ENCODE results near the gene GJD2. TPM values are rescaled to one million over a fixed set of nuclear protein-coding genes. Genes with fewer than 3 reads are reported as not detected.

Gene GJD2
- total RNA-seq, 4 donors from 2014 or later = not detected

DNA sequence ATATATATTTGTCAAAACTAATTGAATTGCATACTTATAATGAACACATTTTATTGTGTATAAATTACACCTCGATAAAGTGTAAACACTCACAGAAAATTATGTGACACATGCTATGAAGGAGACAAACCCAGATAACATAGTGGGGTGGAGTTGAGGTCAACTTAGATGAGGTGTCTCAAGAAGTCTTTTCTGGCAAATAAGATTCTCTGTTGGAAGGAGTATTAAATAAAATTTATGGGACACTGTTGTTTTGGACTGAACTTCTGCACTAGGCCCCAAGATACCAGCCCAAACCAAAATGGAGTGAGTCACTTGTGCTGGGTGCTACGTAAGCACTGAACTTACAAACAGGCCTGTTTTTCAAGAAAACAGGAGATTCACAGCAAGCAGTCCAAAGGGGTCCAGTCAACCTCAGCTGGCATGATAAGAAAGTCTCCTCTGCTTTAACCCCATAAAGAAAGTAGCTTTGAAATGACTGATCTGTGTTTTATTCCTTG lies 21.9 kb upstream of the GJD2 start:
- intact Hi-C loops (cut with DNase I) = no loop called here
- Histone ChIP-seq H3K9me3 (no peaks in the 10 kb centered on the region), H3K4me3 (replicated peaks in 1 of 3) (no peak overlapping the region), H3K4me1 (no peaks in the 10 kb centered on the region), H3K27me3 (no peaks in the 10 kb centered on the region), H3K36me3 (no peaks in the 10 kb centered on the region), H3K27ac (no peak overlapping the region)
- 74 to 93% methylated on average over 2 of the region's 2 CpGs for WGBS, 2 donors
- no peak for DNase-seq
- TF ChIP-seq, protein P1, sequence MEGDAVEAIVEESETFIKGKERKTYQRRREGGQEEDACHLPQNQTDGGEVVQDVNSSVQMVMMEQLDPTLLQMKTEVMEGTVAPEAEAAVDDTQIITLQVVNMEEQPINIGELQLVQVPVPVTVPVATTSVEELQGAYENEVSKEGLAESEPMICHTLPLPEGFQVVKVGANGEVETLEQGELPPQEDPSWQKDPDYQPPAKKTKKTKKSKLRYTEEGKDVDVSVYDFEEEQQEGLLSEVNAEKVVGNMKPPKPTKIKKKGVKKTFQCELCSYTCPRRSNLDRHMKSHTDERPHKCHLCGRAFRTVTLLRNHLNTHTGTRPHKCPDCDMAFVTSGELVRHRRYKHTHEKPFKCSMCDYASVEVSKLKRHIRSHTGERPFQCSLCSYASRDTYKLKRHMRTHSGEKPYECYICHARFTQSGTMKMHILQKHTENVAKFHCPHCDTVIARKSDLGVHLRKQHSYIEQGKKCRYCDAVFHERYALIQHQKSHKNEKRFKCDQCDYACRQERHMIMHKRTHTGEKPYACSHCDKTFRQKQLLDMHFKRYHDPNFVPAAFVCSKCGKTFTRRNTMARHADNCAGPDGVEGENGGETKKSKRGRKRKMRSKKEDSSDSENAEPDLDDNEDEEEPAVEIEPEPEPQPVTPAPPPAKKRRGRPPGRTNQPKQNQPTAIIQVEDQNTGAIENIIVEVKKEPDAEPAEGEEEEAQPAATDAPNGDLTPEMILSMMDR (IDR thresholded peaks at IDR 0.05) = no peak
- no peak for TF ChIP-seq POLR2A (IDR thresholded peaks at IDR 0.05)

DNA sequence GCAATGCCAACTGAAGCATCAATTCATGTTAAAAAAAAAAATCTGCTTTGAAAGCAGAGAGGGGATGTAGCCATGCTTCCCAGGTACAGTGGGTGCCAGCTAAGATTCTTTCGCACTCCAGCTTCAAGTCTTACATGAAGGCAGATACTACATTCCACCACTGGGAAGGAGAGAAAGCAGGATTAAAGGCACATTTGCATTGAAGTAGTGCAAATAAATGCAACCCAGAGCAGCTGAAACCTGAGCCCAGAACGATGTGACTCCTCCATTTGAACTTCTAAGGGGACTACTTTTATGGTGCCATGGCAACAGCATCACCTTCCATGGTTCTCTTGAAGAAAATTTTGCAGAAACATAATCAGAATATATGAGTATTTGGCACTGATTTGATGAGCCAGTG lies 19.1 kb upstream of the GJD2 start:
- intact Hi-C loops (cut with DNase I) = no loop called here
- TF ChIP-seq, protein P1 (IDR thresholded peaks at IDR 0.05) = no peak
- TF ChIP-seq POLR2A (IDR thresholded peaks at IDR 0.05) = no peak
- Histone ChIP-seq H3K36me3 (no peaks in the 10 kb centered on the region), H3K27ac (no peak overlapping the region), H3K4me1 (no peaks in the 10 kb centered on the region), H3K4me3 (replicated peaks in 1 of 3) (no peak overlapping the region), H3K9me3 (no peaks in the 10 kb centered on the region), H3K27me3 (no peaks in the 10 kb centered on the region)
- no peak for DNase-seq
- 19 to 28% methylated on average over 2 of the region's 2 CpGs for WGBS, 2 donors

DNA sequence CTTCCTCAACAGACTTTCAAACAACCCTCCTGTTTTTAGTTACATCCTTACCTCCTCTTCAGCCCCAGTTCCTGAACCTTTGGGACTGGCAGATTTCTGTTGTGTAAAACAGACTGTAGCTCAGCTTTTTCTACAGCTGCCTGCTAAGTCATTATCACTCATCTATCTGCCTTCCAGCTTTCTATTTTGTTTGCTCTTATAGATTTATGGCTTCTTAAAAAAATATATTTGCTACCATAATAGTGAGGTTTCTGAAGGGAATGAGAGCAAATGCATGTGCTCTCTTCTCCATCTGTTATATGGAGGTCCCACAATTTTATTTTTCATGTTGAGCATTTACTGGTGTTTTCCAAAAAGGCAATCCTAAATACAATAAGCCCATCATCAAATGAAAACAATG lies 18.2 kb upstream of the GJD2 start:
- no peaks in the 10 kb centered on the region for H3K4me1 ChIP-seq
- no peaks in the 10 kb centered on the region for H3K9me3 ChIP-seq
- no peak for DNase-seq
- no peaks in the 10 kb centered on the region for H3K36me3 ChIP-seq
- no peak overlapping the region for H3K27ac ChIP-seq
- H3K27me3 ChIP-seq = no peaks in the 10 kb centered on the region
- intact Hi-C loops (cut with DNase I) = no loop called here
- TF ChIP-seq, protein P1 (IDR thresholded peaks at IDR 0.05) = no peak
- TF ChIP-seq POLR2A (IDR thresholded peaks at IDR 0.05) = no peak
- no peak overlapping the region for H3K4me3 ChIP-seq (replicated peaks in 1 of 3)

DNA sequence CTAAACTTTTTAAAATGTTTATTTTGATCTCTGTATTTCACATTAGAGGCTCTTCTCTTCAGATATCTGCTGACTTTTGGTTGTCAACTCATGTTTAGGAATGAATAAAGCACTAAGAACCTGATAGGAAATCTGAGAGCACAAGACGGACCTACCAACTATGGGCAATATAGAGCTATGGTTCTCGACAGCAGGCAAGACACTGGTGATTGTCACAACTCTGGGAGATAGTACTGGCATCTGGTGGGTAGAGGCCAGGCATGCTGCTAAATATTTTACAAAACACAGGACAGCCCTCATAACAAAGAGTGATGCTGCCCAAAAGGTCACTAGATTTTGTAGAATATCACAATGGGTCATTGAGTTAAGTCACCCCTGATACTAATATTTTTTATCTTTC lies 17.5 kb upstream of the GJD2 start:
- H3K9me3 ChIP-seq = no peaks in the 10 kb centered on the region
- no peaks in the 10 kb centered on the region for H3K36me3 ChIP-seq
- DNase-seq = no peak
- 84 to 92% methylated on average over 2 of the region's 2 CpGs for WGBS, 2 donors
- no peaks in the 10 kb centered on the region for H3K27me3 ChIP-seq
- H3K27ac ChIP-seq = no peak overlapping the region
- TF ChIP-seq, protein P1 (IDR thresholded peaks at IDR 0.05) = no peak
- no peak for TF ChIP-seq POLR2A (IDR thresholded peaks at IDR 0.05)
- H3K4me1 ChIP-seq = no peaks in the 10 kb centered on the region
- intact Hi-C loops (cut with DNase I) = no loop called here
- H3K4me3 ChIP-seq (replicated peaks in 1 of 3) = no peak overlapping the region

DNA sequence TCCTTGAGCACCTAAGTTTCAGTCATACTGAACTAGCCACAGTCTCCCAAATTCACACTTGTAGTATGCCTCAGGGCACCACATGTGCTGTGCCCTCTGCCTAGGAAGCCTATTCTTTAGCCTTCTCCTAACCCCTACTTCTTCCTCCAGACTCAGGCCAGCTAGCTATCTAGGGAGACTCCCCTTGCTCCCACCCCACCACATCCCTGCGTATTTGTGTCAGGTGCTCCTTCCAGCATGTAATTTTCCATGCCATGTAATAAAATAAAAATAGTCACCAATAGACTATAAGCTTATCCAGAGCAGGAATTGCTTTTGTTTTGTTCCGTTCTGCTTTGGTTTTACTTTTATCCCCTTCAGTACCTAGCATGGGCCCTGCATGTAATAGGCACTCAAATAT lies 14.9 kb upstream of the GJD2 start:
- intact Hi-C loops (cut with DNase I) = no loop called here

More for the DNA sequence above, 14.9 kb upstream of the GJD2 start:
- WGBS, 2 donors = 88 to 94% methylated on average over 2 of the region's 2 CpGs
- H3K36me3 ChIP-seq = no peaks in the 10 kb centered on the region
- no peaks in the 10 kb centered on the region for H3K27me3 ChIP-seq
- no peaks in the 10 kb centered on the region for H3K4me1 ChIP-seq
- H3K4me3 ChIP-seq (replicated peaks in 1 of 3) = no peak overlapping the region
- no peak for DNase-seq
- H3K27ac ChIP-seq = no peak overlapping the region
- TF ChIP-seq, protein P1 (IDR thresholded peaks at IDR 0.05) = no peak
- no peak for TF ChIP-seq POLR2A (IDR thresholded peaks at IDR 0.05)
- no peaks in the 10 kb centered on the region for H3K9me3 ChIP-seq
